Fibroblast of pulmonary artery (primary cell): ENCODE measurements around the gene ARHGAP15.

Source experiments
- DNase-seq: peaks from one replicate; pipeline ENCODE4 v3.0.0-alpha.2; 2010; ENCODE audit warnings: low read depth
- H3K4me3 ChIP-seq: replicated peaks from 2 replicates; pipeline ENCODE4 v1.5.1; 2011; ENCODE audit warnings: low read depth, mild to moderate bottlenecking, control low read depth, low read length, moderate library complexity
- TF ChIP-seq, protein P1 (sequence below): IDR thresholded peaks from 2 replicates; pipeline ENCODE4 v1.5.1; 2011; ENCODE audit warnings: mild to moderate bottlenecking, control low read depth, low read length, inconsistent platforms; ENCODE audit errors: missing control alignments

The ARHGAP15 gene

DNA sequence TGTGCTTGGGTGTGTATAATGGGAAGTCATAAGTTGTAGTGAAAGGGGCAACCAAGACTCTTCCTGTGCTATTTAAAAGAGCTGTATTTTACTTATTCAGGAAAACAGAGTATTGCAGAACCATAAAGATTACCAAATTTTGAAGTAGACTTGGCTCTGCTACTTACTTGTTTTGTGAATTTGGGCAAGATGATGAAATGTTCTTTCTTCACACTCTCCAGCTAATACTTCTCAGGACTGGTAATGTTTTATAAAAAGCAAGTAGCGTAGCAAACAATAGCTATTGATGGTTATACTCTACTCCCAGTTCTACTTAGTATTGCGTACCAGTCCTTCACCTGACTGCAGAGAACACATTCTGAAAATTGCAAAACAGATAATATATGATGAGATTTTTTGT, 374.1 kb downstream of the ARHGAP15 start:
- TF ChIP-seq, protein P1, sequence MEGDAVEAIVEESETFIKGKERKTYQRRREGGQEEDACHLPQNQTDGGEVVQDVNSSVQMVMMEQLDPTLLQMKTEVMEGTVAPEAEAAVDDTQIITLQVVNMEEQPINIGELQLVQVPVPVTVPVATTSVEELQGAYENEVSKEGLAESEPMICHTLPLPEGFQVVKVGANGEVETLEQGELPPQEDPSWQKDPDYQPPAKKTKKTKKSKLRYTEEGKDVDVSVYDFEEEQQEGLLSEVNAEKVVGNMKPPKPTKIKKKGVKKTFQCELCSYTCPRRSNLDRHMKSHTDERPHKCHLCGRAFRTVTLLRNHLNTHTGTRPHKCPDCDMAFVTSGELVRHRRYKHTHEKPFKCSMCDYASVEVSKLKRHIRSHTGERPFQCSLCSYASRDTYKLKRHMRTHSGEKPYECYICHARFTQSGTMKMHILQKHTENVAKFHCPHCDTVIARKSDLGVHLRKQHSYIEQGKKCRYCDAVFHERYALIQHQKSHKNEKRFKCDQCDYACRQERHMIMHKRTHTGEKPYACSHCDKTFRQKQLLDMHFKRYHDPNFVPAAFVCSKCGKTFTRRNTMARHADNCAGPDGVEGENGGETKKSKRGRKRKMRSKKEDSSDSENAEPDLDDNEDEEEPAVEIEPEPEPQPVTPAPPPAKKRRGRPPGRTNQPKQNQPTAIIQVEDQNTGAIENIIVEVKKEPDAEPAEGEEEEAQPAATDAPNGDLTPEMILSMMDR: no peak
- DNase-seq: peak; percentile 52
- H3K4me3 ChIP-seq: no peak overlapping the region

GRCh38 chr2:143504397-143504796, 375.2 kb downstream of the ARHGAP15 start:
- TF ChIP-seq, protein P1: no peak
- no peak for DNase-seq
- H3K4me3 ChIP-seq: no peak overlapping the region

- peak; percentile 24 for DNase-seq
- H3K4me3 ChIP-seq: no peak overlapping the region
- TF ChIP-seq, protein P1: no peak
Observed at GRCh38 chr2:143505542-143505941, 376.3 kb downstream of the ARHGAP15 start.

DNA sequence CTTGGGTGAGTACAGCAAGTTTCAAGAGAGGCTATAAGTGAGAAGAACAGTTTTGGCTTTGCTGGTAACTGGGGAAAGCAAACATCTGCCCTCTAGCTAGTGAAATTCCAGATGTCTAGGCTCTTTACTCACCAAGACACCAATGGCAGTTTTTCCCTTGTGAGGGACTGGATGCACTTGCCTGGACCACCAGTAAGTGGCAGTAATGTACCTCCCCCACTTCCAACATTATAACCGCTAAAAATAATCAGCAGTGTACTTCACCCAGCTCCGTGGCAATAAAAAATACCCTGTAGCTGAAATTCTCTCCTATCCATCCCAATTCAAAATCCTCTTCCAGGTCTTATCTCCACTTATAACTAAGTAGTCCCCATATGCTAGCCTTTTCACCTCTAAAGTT, 383.9 kb downstream of the ARHGAP15 start:
- peak; percentile 81 for DNase-seq
- H3K4me3 ChIP-seq: no peak overlapping the region

GRCh38 chr2:143514413-143514812, 385.2 kb downstream of the ARHGAP15 start:
- TF ChIP-seq, protein P1: no peak
- DNase-seq: no peak
- H3K4me3 ChIP-seq: no peak overlapping the region

More for the DNA sequence above, 383.9 kb downstream of the ARHGAP15 start:
- TF ChIP-seq, protein P1: peak; percentile 97

DNA sequence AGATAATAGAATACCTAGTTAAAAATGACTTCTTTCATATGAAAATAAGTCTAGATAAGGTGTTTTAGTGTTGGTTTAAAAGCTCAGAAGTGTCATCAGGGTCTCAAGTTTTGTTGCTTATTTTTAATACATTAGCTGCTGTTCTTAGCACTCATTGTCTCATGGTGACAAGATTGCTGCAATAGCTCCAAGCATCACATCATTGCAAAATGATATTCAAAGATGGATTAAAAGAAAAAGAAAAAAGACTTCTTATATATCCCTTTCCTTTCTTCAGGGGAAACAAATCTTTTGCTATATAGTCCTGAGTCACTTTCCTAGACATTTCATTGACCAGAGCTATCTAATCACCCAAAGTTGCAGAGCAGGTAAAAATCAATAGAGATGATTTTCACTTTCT, 386.1 kb downstream of the ARHGAP15 start:
- no peak overlapping the region for H3K4me3 ChIP-seq
- TF ChIP-seq, protein P1: no peak
- DNase-seq: no peak

DNA sequence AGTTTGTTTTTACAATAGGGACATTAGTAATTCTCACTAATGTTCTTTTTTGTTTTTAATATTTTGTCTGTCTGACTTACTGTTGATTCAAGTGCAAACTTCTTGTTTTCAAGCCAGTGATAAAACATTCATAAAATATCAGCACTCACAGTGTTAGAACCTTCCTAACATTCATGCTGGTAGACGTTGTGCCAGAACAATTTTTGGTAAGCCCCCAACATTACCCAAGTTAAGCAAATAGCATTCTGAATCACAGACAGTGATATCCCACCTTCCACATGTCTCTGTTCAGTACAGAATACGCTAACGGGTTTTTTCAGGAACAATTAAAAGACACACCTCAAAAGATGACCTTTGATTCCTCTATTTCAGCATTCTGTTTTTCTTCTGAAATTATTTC, 390.3 kb downstream of the ARHGAP15 start:
- TF ChIP-seq, protein P1: no peak
- no peak overlapping the region for H3K4me3 ChIP-seq
- no peak for DNase-seq
